A673 (cell line): Measurements from ENCODE around the gene PI4K2B.

ENCODE experiments used
- CTCF ChIP-seq: fragments of 300-800, 200-600 bp; sonication (generic); conservative IDR thresholded peaks from 2 replicates; pipeline ENCODE4 v1.5.1; 2017; ENCODE audit warnings: low read depth, mild to moderate bottlenecking, antibody characterized with exemption, low read length, moderate library complexity, mixed read lengths
- EZH2 ChIP-seq: fragments of 200-600 bp; sonication (generic); IDR thresholded peaks from 2 replicates; pipeline ENCODE4 v1.6.1; 2017; ENCODE audit warnings: borderline replicate concordance, low read depth, mild to moderate bottlenecking, mixed read lengths, antibody characterized with exemption, low read length; ENCODE audit not compliant: poor library complexity, severe bottlenecking

- TF ChIP-seq CTCF = no peak
- TF ChIP-seq EZH2 = no peak
Observed at GRCh38 chr4:25299476-25300203, 65.8 kb downstream of the PI4K2B start.
